SK-N-SH treated with all-trans-retinoic acid at 6 μM for 48 hours (cell line): ENCODE results near the gene ADCY5.

Experiments
- ATAC-seq: fragments of 200-7000 bp; cut with Tn5 transposase; 3 replicates; pipeline ENCODE4 v1.9.1; 2020; ENCODE audit warnings: mild to moderate bottlenecking, moderate library complexity
- ARNTL ChIP-seq: fragments of 450-650 bp; formaldehyde crosslinking; IDR thresholded peaks from 2 replicates; pipeline ENCODE4 v1.5.0; 2020; ENCODE audit warnings: low read depth, mild to moderate bottlenecking, moderate library complexity, borderline replicate concordance
- BACH2 ChIP-seq: fragments of 250-450 bp; sonication (Bioruptor Pico); IDR thresholded peaks from 2 replicates; pipeline ENCODE4 v1.9.0; 2021; ENCODE audit warnings: mild to moderate bottlenecking, borderline replicate concordance
- CREB5 ChIP-seq: fragments of 250-450 bp; sonication (Bioruptor Pico); IDR thresholded peaks from 2 replicates; pipeline ENCODE4 v1.5.1; 2020; ENCODE audit warnings: low read depth, mild to moderate bottlenecking, moderate library complexity
- CSDC2 ChIP-seq: fragments of 250-450 bp; sonication (Bioruptor Pico); IDR thresholded peaks from 2 replicates; pipeline ENCODE4 v1.5.0; 2020; ENCODE audit warnings: mild to moderate bottlenecking, moderate library complexity
- CSRNP3 ChIP-seq: fragments of 250-450 bp; sonication (Bioruptor Pico); IDR thresholded peaks from 2 replicates; pipeline ENCODE4 v1.5.1; 2021; ENCODE audit warnings: mild to moderate bottlenecking, moderate library complexity
- ESRRG ChIP-seq: fragments of 250-450 bp; sonication (Bioruptor Pico); IDR thresholded peaks from 2 replicates; pipeline ENCODE4 v1.6.1; 2021; ENCODE audit warnings: mild to moderate bottlenecking
- GLIS3 ChIP-seq: fragments of 250-450 bp; sonication (Bioruptor Pico); IDR thresholded peaks from 2 replicates; pipeline ENCODE4 v1.5.0; 2020; ENCODE audit warnings: mild to moderate bottlenecking, moderate library complexity
- ISL1 ChIP-seq: fragments of 250-450 bp; sonication (Bioruptor Pico); IDR thresholded peaks from 2 replicates; pipeline ENCODE4 v2.1.2; 2022; ENCODE audit warnings: mild to moderate bottlenecking, moderate library complexity
- OSR1 ChIP-seq: fragments of 250-450 bp; sonication (Bioruptor Pico); IDR thresholded peaks from 2 replicates; pipeline ENCODE4 v1.8.0; 2022; ENCODE audit warnings: moderate library complexity, mild to moderate bottlenecking, inconsistent platforms
- PATZ1 ChIP-seq: fragments of 250-450 bp; sonication (Bioruptor Pico); IDR thresholded peaks from 2 replicates; pipeline ENCODE4 v1.8.0; 2020; ENCODE audit warnings: mild to moderate bottlenecking, moderate library complexity, borderline replicate concordance
- PPARA ChIP-seq: fragments of 250-450 bp; sonication (Bioruptor Pico); IDR thresholded peaks from 2 replicates; pipeline ENCODE4 v1.5.0; 2020; ENCODE audit warnings: mild to moderate bottlenecking, borderline replicate concordance
- RARB ChIP-seq: fragments of 250-450 bp; sonication (Bioruptor Pico); IDR thresholded peaks from 2 replicates; pipeline ENCODE4 v1.8.0; 2021; ENCODE audit warnings: mild to moderate bottlenecking, moderate library complexity
- SNAI2 ChIP-seq: fragments of 250-450 bp; sonication (Bioruptor Pico); IDR thresholded peaks from 2 replicates; pipeline ENCODE4 v1.5.0; 2020; ENCODE audit warnings: mild to moderate bottlenecking, moderate library complexity
- TCF4 ChIP-seq: fragments of 250-450 bp; sonication (Bioruptor Pico); IDR thresholded peaks from 2 replicates; pipeline ENCODE4 v1.8.0; 2021; ENCODE audit warnings: mild to moderate bottlenecking, moderate library complexity, borderline replicate concordance
- TOX ChIP-seq: fragments of 250-450 bp; sonication (Bioruptor Pico); IDR thresholded peaks from 2 replicates; pipeline ENCODE4 v1.8.0; 2021; ENCODE audit warnings: mild to moderate bottlenecking, moderate library complexity, borderline replicate concordance
- TSHZ2 ChIP-seq: fragments of 250-450 bp; sonication (Bioruptor Pico); IDR thresholded peaks from 2 replicates; pipeline ENCODE4 v1.5.0; 2020; ENCODE audit warnings: mild to moderate bottlenecking, moderate library complexity
- ZC3H10 ChIP-seq: fragments of 250-450 bp; sonication (Bioruptor Pico); IDR thresholded peaks from 2 replicates; pipeline ENCODE4 v1.5.1; 2021; ENCODE audit warnings: mild to moderate bottlenecking, moderate library complexity
- ZFP30 ChIP-seq: fragments of 450-650 bp; formaldehyde crosslinking; IDR thresholded peaks from 2 replicates; pipeline ENCODE4 v1.5.0; 2022; ENCODE audit warnings: mild to moderate bottlenecking, moderate library complexity
- ZNF565 ChIP-seq: fragments of 450-650 bp; formaldehyde crosslinking; conservative IDR thresholded peaks from 2 replicates; pipeline ENCODE4 v1.5.0; 2020; ENCODE audit warnings: low read depth, mild to moderate bottlenecking, moderate library complexity
- ZNF70 ChIP-seq: fragments of 450-650 bp; formaldehyde crosslinking; IDR thresholded peaks from 2 replicates; pipeline ENCODE4 v1.5.0; 2020; ENCODE audit warnings: mild to moderate bottlenecking, moderate library complexity
- ZNF8 ChIP-seq: fragments of 450-650 bp; formaldehyde crosslinking; IDR thresholded peaks from 2 replicates; pipeline ENCODE4 v1.5.0; 2020; ENCODE audit warnings: mild to moderate bottlenecking, moderate library complexity

Gene ADCY5

GRCh38 chr3:123442908-123443307, 6.0 kb downstream of the ADCY5 start:
- TF ChIP-seq ZC3H10 (CRISPR knock-in tag) (no peak), PPARA (CRISPR knock-in tag) (no peak), GLIS3 (CRISPR knock-in tag) (no peak), RARB (CRISPR knock-in tag) (no peak), SNAI2 (CRISPR knock-in tag) (no peak)
- ATAC-seq, result no peak

GRCh38 chr3:123442125-123442524, 6.8 kb downstream of the ADCY5 start:
- TF ChIP-seq PATZ1 (no peak), ZFP30 (no peak), CREB5 (CRISPR knock-in tag) (no peak), BACH2 (CRISPR knock-in tag) (no peak), ZC3H10 (CRISPR knock-in tag) (no peak), GLIS3 (CRISPR knock-in tag) (no peak), TCF4 (CRISPR knock-in tag) (no peak), ISL1 (CRISPR knock-in tag) (no peak), ZNF8 (CRISPR knock-in tag) (no peak), CSDC2 (CRISPR knock-in tag) (no peak), TSHZ2 (CRISPR knock-in tag) (no peak), ESRRG (CRISPR knock-in tag) (no peak), OSR1 (CRISPR knock-in tag) (no peak)
- no peak for ATAC-seq

GRCh38 chr3:123439806-123440580, 8.9 kb downstream of the ADCY5 start:
- TF ChIP-seq ZFP30, result no peak
- TF ChIP-seq, all 23 proteins: peak for 0
- no peak for ATAC-seq

- no peak for ATAC-seq
- no peak for TF ChIP-seq RARB (CRISPR knock-in tag)
- TF ChIP-seq BACH2 (CRISPR knock-in tag), result no peak
- no peak for TF ChIP-seq ESRRG (CRISPR knock-in tag)
- TF ChIP-seq ZFP30, result no peak
- TF ChIP-seq, all 23 proteins: peak for 0
Measured at GRCh38 chr3:123432832-123433523, 15.9 kb downstream of the ADCY5 start.

GRCh38 chr3:123431658-123432324, 17.1 kb downstream of the ADCY5 start:
- ATAC-seq, result no peak
- no peak for TF ChIP-seq TOX (CRISPR knock-in tag)
- no peak for TF ChIP-seq CSRNP3
- no peak for TF ChIP-seq PATZ1
- no peak for TF ChIP-seq BACH2 (CRISPR knock-in tag)
- TF ChIP-seq ZNF70 (CRISPR knock-in tag), result no peak
- no peak for TF ChIP-seq ARNTL
- no peak for TF ChIP-seq ZNF8 (CRISPR knock-in tag)
- no peak for TF ChIP-seq TCF4 (CRISPR knock-in tag)
- no peak for TF ChIP-seq ESRRG (CRISPR knock-in tag)
- TF ChIP-seq GLIS3 (CRISPR knock-in tag), result no peak
- TF ChIP-seq OSR1 (CRISPR knock-in tag), result no peak
- TF ChIP-seq SNAI2 (CRISPR knock-in tag), result no peak
- TF ChIP-seq ZNF565 (CRISPR knock-in tag), result no peak
- TF ChIP-seq ZC3H10 (CRISPR knock-in tag), result no peak
- TF ChIP-seq CSDC2 (CRISPR knock-in tag), result no peak
